Endothelial cell (in vitro differentiated cells): ENCODE data around the gene CCL18. TPM values are rescaled to one million over a fixed set of nuclear protein-coding genes. Genes with fewer than 3 reads are reported as not detected.

Source experiments
- DNase-seq: peaks from one replicate; pipeline ENCODE4 v3.0.0; 2021; ENCODE audit warnings: low spot score
- H3K27ac Mint-ChIP-seq: one replicate; pipeline ENCODE4 v1.8.0; 2021; ENCODE audit warnings: mixed read lengths, inconsistent platforms; ENCODE audit not compliant: unreplicated experiment
- H3K27me3 Mint-ChIP-seq: one replicate; pipeline ENCODE4 v1.8.0; 2021; ENCODE audit warnings: mild to moderate bottlenecking, moderate library complexity, mixed read lengths, inconsistent platforms; ENCODE audit not compliant: unreplicated experiment
- H3K36me3 Mint-ChIP-seq: one replicate; pipeline ENCODE4 v1.8.0; 2021; ENCODE audit warnings: mild to moderate bottlenecking, low read depth, mixed read lengths, inconsistent platforms; ENCODE audit not compliant: unreplicated experiment
- H3K4me1 Mint-ChIP-seq: one replicate; pipeline ENCODE4 v1.8.0; 2021; ENCODE audit warnings: mild to moderate bottlenecking, mixed read lengths, inconsistent platforms; ENCODE audit not compliant: unreplicated experiment
- H3K4me3 Mint-ChIP-seq: one replicate; pipeline ENCODE4 v1.8.0; 2021; ENCODE audit warnings: mild to moderate bottlenecking, mixed read lengths, inconsistent platforms; ENCODE audit not compliant: unreplicated experiment
- H3K9me3 Mint-ChIP-seq: one replicate; pipeline ENCODE4 v1.8.0; 2021; ENCODE audit warnings: mixed read lengths, inconsistent platforms; ENCODE audit not compliant: unreplicated experiment
- CTCF ChIP-seq: fragments of 200-600 bp; sonication (generic); IDR thresholded peaks from one replicate; pipeline ENCODE4 v1.5.0; 2021; ENCODE audit warnings: antibody characterized with exemption; ENCODE audit not compliant: unreplicated experiment
- total RNA-seq: library from RNA; stranded (reverse); fragmentation: NEBNext Ultra II Directional; extraction: Animal tissue kit (Norgen Biotek cat#: 25700); gene quantifications from one replicate; pipeline ENCODE4 v1.2.1, GENCODE V29; 2021; ENCODE audit not compliant: unreplicated experiment

CCL18 gene
- total RNA-seq, 1 donor from 2014 or later: not detected

- Mint-ChIP-seq H3K27ac (no peak overlapping the region), H3K4me3 (no peak overlapping the region), H3K9me3 (no peaks in the 10 kb centered on the region), H3K27me3 (peaks cover 2% of the 10 kb centered on the region), H3K36me3 (no peaks in the 10 kb centered on the region), H3K4me1 (no peaks in the 10 kb centered on the region)
- DNase-seq: no peak
- no peak for TF ChIP-seq CTCF
Measured at GRCh38 chr17:36036235-36036634, 27.8 kb upstream of the CCL18 start.

GRCh38 chr17:36048066-36048465 is 16.0 kb upstream of the CCL18 start:
- Mint-ChIP-seq H3K4me3 (no peak overlapping the region), H3K4me1 (no peaks in the 10 kb centered on the region), H3K9me3 (no peaks in the 10 kb centered on the region), H3K36me3 (no peaks in the 10 kb centered on the region), H3K27me3 (peaks cover 3% of the 10 kb centered on the region), H3K27ac (no peak overlapping the region)
- no peak for DNase-seq
- no peak for TF ChIP-seq CTCF

- Mint-ChIP-seq H3K27ac (no peak overlapping the region), H3K4me1 (no peaks in the 10 kb centered on the region), H3K4me3 (no peak overlapping the region), H3K9me3 (no peaks in the 10 kb centered on the region), H3K27me3 (peaks cover 3% of the 10 kb centered on the region), H3K36me3 (no peaks in the 10 kb centered on the region)
- TF ChIP-seq CTCF: no peak
- no peak for DNase-seq
Measured at GRCh38 chr17:36049643-36050042, 14.4 kb upstream of the CCL18 start.

GRCh38 chr17:36055171-36055570 is 8.9 kb upstream of the CCL18 start:
- Mint-ChIP-seq H3K4me1 (no peaks in the 10 kb centered on the region), H3K4me3 (no peak overlapping the region), H3K27ac (no peak overlapping the region), H3K9me3 (no peaks in the 10 kb centered on the region), H3K36me3 (no peaks in the 10 kb centered on the region), H3K27me3 (peaks cover 3% of the 10 kb centered on the region)
- no peak for TF ChIP-seq CTCF
- DNase-seq: no peak

GRCh38 chr17:36055921-36056520 is 8.1 kb upstream of the CCL18 start:
- Mint-ChIP-seq H3K4me1 (no peaks in the 10 kb centered on the region), H3K4me3 (no peak overlapping the region), H3K27me3 (peaks cover 3% of the 10 kb centered on the region), H3K27ac (no peak overlapping the region), H3K36me3 (no peaks in the 10 kb centered on the region), H3K9me3 (no peaks in the 10 kb centered on the region)
- no peak for TF ChIP-seq CTCF
- DNase-seq: no peak
